RWPE2 (cell line): Measurements from ENCODE around the gene MYO1E.
A peak's percentile ranks its signal among the peaks of the same experiment; 100 is the strongest.

Experiments
- ATAC-seq: fragments of 200-7000 bp; cut with Tn5 transposase; 3 replicates; pipeline ENCODE4 v1.9.1; 2021; ENCODE audit warnings: low read depth
- DNase-seq: peaks from one replicate; pipeline ENCODE4 v3.0.0-alpha.2; 2020; ENCODE audit warnings: low spot score
- H3K27ac ChIP-seq: fragments of 450-650 bp; 2 replicates; pipeline ENCODE4 v1.5.1; 2017; ENCODE audit warnings: mild to moderate bottlenecking; ENCODE audit not compliant: poor library complexity, severe bottlenecking
- H3K27me3 ChIP-seq: fragments of 250-450 bp; sonication (Bioruptor Pico); 2 replicates; pipeline ENCODE4 v1.5.1; 2021; ENCODE audit warnings: mild to moderate bottlenecking, moderate library complexity; ENCODE audit not compliant: insufficient read depth, poor library complexity, severe bottlenecking
- H3K36me3 ChIP-seq: fragments of 250-450 bp; sonication (Bioruptor Pico); 2 replicates; pipeline ENCODE4 v1.5.1; 2020; ENCODE audit warnings: low read depth, mild to moderate bottlenecking, moderate library complexity
- H3K4me1 ChIP-seq: fragments of 250-450 bp; sonication (Bioruptor Pico); 2 replicates; pipeline ENCODE4 v1.5.1; 2021; ENCODE audit warnings: mild to moderate bottlenecking, moderate library complexity; ENCODE audit not compliant: insufficient read depth, poor library complexity, severe bottlenecking
- H3K4me3 ChIP-seq: fragments of 250-450 bp; sonication (Bioruptor Pico); 2 replicates; pipeline ENCODE4 v1.5.1; 2021; ENCODE audit warnings: mild to moderate bottlenecking, moderate library complexity; ENCODE audit not compliant: severe bottlenecking
- H3K9me3 ChIP-seq: fragments of 250-450 bp; sonication (Bioruptor Pico); 2 replicates; pipeline ENCODE4 v1.5.1; 2021; ENCODE audit warnings: mild to moderate bottlenecking, moderate library complexity; ENCODE audit not compliant: severe bottlenecking
- TF ChIP-seq, protein P1 (sequence below): fragments of 450-650 bp; IDR thresholded peaks from one replicate; pipeline ENCODE4 v1.5.1; 2017; ENCODE audit warnings: mild to moderate bottlenecking, moderate library complexity; ENCODE audit not compliant: poor library complexity, severe bottlenecking

Gene MYO1E

DNA sequence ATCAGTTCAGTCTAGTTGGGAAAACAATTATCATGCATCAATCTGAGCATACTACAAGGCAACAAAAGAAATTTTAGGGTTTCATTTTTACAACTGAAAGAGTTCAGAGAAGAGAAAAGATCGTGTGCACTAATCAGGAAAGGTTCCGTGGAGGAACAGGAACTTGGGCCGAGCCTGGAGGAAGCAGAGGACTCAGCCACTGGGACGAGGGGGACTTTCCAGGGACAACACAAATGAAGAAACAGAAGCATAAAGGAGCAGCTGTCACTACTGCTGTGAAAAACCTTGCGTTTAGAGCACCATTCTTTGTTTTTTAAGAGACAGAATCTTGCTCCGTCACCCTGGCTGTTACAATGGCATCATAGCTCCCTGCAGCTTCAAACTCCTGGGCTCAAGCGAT, 60.5 kb downstream of the MYO1E start:
- no peak for ATAC-seq
- Histone ChIP-seq H3K27ac (no peak overlapping the region), H3K27me3 (no peaks in the 10 kb centered on the region), H3K4me1 (peaks cover 48% of the 10 kb centered on the region), H3K4me3 (no peak overlapping the region), H3K9me3 (no peaks in the 10 kb centered on the region), H3K36me3 (peaks cover 3% of the 10 kb centered on the region)
- no peak for DNase-seq
- TF ChIP-seq, protein P1, sequence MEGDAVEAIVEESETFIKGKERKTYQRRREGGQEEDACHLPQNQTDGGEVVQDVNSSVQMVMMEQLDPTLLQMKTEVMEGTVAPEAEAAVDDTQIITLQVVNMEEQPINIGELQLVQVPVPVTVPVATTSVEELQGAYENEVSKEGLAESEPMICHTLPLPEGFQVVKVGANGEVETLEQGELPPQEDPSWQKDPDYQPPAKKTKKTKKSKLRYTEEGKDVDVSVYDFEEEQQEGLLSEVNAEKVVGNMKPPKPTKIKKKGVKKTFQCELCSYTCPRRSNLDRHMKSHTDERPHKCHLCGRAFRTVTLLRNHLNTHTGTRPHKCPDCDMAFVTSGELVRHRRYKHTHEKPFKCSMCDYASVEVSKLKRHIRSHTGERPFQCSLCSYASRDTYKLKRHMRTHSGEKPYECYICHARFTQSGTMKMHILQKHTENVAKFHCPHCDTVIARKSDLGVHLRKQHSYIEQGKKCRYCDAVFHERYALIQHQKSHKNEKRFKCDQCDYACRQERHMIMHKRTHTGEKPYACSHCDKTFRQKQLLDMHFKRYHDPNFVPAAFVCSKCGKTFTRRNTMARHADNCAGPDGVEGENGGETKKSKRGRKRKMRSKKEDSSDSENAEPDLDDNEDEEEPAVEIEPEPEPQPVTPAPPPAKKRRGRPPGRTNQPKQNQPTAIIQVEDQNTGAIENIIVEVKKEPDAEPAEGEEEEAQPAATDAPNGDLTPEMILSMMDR, result no peak

GRCh38 chr15:59311195-59311594, 61.5 kb downstream of the MYO1E start:
- no peak overlapping the region for H3K4me3 ChIP-seq
- TF ChIP-seq, protein P1, result no peak
- no peak for DNase-seq
- peaks cover 48% of the 10 kb centered on the region for H3K4me1 ChIP-seq
- no peaks in the 10 kb centered on the region for H3K27me3 ChIP-seq
- no peak for ATAC-seq
- H3K9me3 ChIP-seq, result no peaks in the 10 kb centered on the region
- peaks cover 3% of the 10 kb centered on the region for H3K36me3 ChIP-seq
- no peak overlapping the region for H3K27ac ChIP-seq

- peaks cover 48% of the 10 kb centered on the region for H3K4me1 ChIP-seq
- H3K27ac ChIP-seq, result peak overlapping the region; percentile 1
- TF ChIP-seq, protein P1, result no peak
These were observed 63.3 kb downstream of the MYO1E start for GRCh38 chr15:59309405-59309804.

DNA sequence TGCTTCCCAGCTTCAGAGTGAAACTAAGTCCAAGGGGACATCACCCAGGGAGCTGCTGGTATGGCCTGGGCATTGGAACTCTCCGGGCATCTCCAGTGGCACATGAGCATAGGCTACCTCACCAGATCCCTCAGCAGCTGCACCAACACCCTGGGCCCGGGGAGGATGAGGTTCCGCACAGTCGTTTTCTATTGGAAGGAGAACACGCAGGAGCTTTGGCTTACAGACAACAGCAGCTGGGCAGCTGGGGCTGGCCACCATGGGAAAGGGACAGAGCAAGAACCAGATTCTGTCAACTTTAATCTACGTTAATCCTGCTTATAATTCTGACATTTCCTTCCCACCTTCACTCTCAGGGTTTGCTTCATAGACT, 65.5 kb downstream of the MYO1E start:
- TF ChIP-seq, protein P1, result no peak
- peaks cover 44% of the 10 kb centered on the region for H3K4me1 ChIP-seq
- DNase-seq (no peak), ATAC-seq (no peak)
- no peaks in the 10 kb centered on the region for H3K27me3 ChIP-seq
- H3K9me3 ChIP-seq, result no peaks in the 10 kb centered on the region
- peak overlapping the region; percentile 98 for H3K27ac ChIP-seq
- H3K36me3 ChIP-seq, result peaks cover 6% of the 10 kb centered on the region; the same call in 1 of the 2 replicates
- no peak overlapping the region for H3K4me3 ChIP-seq

More at GRCh38 chr15:59309405-59309804, 63.3 kb downstream of the MYO1E start:
- ATAC-seq, result no peak
- Histone ChIP-seq H3K4me3 (no peak overlapping the region), H3K27me3 (no peaks in the 10 kb centered on the region), H3K36me3 (peaks cover 6% of the 10 kb centered on the region; the same call in 1 of the 2 replicates), H3K9me3 (no peaks in the 10 kb centered on the region)
- DNase-seq, result no peak

DNA sequence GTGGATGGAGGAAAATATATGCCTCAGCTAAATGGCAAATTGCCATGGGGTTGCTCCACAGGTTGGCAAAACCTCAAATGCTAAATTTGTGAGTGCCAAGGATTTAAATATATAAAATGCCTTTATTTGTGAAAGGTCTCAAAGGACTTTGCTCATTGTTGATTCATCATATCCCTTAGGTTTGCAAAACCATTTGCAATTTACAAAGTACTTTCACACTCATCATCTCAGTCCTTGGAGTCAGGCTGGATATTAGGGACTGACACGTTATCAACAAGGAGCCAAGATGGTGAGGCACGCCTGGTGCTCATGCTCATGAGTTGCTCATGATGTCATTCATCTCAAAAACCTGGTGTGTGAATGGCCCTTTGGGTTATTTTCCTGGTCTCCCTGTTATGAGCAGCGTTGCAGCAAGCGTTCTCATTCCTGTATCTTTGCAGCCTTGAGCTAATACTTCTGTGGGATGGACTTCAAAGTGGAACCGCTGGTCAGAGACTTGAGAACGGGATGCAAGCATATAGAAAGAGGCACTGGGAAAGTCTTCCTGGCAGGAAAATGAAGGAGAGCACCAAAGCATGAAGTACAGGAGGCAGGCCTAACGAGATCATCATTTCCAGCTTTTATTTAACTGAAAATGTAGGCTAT, 66.0 kb downstream of the MYO1E start:
- ATAC-seq (peak; percentile 67), DNase-seq (peak; percentile 68)
- H3K4me1 ChIP-seq, result peaks cover 47% of the 10 kb centered on the region
- no peaks in the 10 kb centered on the region for H3K9me3 ChIP-seq
- 0 out of 2 replicates have a peak, but pooled peaks cover 3% of the 10 kb centered on the region for H3K36me3 ChIP-seq
- peak overlapping the region; percentile 98 for H3K27ac ChIP-seq
- H3K4me3 ChIP-seq, result no peak overlapping the region
- TF ChIP-seq, protein P1, result no peak
- H3K27me3 ChIP-seq, result no peaks in the 10 kb centered on the region
